HEK293T (cell line): ENCODE results near the gene ZNF512B.

Experiments used
- ARNT ChIP-seq: fragments of 450-650 bp; IDR thresholded peaks from 2 replicates; pipeline ENCODE4 v1.6.1; 2017; ENCODE audit warnings: mild to moderate bottlenecking
- BHLHE40 ChIP-seq: fragments of 450-650 bp; IDR thresholded peaks from 2 replicates; pipeline ENCODE4 v1.6.1; 2016; ENCODE audit warnings: mild to moderate bottlenecking, moderate library complexity, borderline replicate concordance
- FOXK2 ChIP-seq: fragments of 450-650 bp; IDR thresholded peaks from 2 replicates; pipeline ENCODE4 v1.6.1; 2016; ENCODE audit warnings: mild to moderate bottlenecking
- FOXM1 ChIP-seq: fragments of 450-650 bp; IDR thresholded peaks from 2 replicates; pipeline ENCODE4 v1.6.1; 2017; ENCODE audit warnings: mild to moderate bottlenecking, borderline replicate concordance
- L3MBTL2 ChIP-seq: fragments of 450-650 bp; conservative IDR thresholded peaks from 2 replicates; pipeline ENCODE4 v1.6.1; 2016; ENCODE audit warnings: mild to moderate bottlenecking

- TF ChIP-seq FOXK2 = no peak
- no peak for TF ChIP-seq BHLHE40
- TF ChIP-seq ARNT = no peak
- TF ChIP-seq FOXM1 = no peak
- TF ChIP-seq L3MBTL2 = no peak
Measured at GRCh38 chr20:63942250-63942951, 27.3 kb downstream of the ZNF512B start.
